Stromal cell of bone marrow (primary cell): ENCODE data around the gene E2F3.

Source experiments
- DNase-seq: peaks from one replicate; pipeline ENCODE4 v3.0.0-alpha.2; 2012; ENCODE audit warnings: low read depth

E2F3 gene

DNA sequence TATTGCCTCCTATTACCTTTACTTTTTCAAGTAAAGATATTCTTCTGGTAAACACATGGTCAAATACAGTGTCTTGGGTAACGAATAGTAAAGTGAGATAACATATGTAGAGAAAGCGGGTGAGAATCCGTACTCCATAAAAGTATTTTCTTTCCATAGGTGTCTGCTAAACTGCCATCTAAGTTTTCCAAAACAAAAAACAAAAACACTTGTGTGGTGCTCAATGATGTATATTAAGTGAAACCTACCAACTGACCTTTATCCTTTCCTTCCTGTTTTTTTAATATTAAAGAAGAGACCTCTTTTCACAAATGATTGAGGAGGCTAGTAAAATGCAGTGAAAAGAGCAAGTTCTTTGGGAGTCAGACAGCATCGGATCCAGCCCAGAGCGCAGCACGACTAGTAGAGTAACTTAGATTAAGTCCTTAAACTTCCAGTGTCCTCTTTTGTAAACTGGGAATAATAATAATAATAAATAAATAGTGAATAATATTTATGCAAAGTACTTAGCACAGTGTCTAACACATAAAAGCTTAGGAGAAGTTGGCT, 132.1 kb downstream of the E2F3 start:
- no peak for DNase-seq

DNA sequence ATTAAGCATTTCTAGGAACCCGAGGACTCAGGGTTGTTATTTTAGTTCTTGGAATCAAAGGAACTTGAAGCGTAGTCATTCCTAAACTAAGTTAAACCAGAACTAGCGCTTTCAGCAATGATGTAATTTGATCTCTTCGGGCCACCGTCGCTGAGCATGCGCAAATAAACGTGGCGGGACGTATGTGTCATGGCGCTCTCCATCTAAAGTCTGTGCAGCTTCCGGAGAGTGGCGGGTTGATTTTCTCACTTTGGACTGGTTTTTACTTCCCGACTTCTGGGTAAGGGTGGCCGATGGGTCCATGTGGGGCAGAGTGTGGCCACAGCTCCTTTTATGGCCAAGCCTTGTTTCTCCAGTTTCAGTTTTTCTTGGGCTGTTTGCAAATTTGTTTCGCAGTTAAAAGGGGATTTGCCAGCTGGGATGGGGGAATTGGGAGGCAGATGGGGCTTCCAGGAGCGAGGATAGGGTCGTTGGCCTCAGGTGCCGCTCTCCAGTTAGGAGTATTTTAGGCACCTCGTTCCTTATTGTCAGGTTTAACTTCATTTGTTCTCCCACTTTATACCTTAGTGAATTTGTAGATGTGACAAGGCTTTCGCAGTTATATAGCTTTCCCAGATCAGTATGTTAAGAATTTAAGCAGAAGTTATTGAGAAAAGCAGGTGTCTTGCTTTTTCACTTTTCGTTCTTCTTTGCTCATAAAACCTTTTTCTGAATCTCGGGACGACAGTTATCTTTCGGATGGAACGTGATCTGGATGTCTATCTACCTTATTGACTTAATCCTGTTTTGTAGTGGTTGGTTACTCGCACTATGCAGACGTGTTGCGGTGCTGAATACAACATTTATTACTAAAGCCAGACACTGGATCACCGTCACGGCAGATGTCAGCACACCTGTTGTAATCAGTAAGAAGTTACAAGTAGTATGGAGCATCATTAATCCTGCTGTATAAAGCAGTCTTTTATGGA, 132.9 kb downstream of the E2F3 start, which contains the start of gene CDKAL1:
Gene CDKAL1 (plus strand): TSS at position 163 of the 968 bp plus-strand sequence. CDS start 11,894 bp downstream, outside the sequence.
- DNase-seq, result peak; percentile 89

DNA sequence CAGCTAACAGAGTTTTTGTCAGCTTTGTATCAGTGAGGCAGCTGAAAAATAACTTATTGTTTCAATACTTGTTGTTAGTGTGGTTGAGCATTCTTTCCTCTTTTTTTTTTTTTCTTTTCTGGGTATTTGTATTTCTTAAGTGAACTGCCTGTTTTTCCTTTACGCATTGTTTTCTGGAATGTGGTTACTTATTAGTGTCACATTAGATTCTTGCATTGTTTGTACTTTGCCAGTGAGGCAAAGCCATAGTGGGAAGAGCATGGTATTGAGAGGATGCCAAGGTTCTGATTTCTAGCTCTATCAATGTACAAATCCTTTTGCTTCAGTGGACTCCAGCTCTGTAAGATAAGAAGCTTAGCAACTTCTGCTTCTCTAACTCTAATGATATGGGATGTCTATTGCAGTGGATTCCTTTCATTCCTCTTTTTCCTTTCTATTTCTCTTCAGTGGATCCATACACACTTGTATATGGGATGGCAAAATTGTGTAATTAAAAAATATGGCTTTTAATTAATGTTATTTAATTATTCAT, 136.5 kb downstream of the E2F3 start:
- DNase-seq, result no peak

DNA sequence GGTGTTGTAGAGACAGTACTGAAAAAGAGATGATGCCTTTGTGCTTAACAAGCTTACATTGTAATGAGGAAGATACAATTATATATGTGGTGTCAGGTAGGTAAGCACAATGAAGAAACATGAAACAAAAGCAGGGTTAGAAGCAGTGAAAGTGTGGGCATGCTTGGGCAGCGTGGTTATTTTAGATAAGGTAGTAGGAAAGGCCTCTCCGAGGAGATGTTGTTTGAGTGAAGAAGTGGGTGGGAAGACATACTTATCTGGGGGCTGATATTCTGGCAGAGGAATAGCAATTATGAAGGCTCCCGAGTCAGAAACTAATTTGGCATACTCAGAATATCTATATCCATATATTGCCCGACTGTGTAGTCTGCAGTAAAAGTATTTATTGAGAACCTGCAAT, 137.2 kb downstream of the E2F3 start:
- no peak for DNase-seq

DNA sequence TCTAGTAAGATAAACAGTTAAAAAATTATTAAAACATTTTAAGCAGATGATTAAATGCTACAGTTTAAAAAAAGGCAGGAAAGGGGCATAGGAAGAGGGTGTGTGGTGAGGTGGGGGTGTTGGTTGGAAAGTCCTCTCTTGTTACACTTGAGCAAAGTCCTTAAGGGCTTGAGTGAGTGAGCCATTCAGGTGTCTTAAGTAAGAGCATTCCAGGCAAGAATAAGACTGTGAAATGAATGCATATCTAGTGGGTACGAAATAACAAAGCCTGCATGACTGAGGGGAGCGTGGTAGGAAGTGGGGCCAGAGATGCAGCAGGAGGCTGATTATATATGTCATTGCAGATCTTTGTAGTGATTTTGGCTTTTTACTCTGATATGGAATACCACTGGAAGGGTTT, 137.7 kb downstream of the E2F3 start:
- no peak for DNase-seq

DNA sequence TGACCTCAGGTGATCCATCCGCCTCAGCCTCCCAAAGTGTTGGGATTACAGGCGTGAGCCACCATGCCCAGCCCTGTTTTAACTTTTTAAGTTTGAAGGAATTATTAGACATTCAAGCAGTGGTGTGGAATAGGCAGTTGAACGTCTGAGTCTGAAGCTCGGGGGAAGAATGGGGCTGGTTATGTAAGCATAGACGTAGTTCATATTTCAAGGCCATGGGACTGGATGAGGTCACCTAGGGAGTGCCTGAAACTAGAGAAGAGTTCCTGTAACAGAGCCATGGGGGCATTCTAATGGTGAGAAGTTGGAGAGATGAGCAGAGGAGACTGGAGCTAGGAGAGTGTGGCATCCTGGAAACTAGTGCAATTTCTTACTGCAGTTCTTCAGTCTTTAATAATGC, 139.0 kb downstream of the E2F3 start:
- peak; percentile 64 for DNase-seq

DNA sequence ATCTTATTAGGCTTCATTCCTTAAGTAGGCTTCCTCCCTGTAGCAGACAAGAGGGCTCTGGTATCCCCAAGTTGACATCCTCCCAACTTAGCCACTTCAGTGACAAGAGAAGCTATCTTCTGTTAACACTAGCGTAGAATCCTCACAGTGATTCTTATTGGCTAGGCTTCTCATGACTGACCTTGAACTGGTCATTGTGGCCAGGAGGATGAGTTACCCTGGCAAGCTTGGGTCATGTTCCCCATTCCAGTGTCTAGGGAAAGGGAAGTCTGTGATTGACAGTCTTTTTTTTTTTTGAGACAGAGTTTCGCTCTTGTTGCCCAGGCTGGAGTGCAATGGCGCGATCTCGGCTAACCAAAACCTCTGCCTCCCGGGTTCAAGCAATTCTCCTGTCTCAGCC, 139.7 kb downstream of the E2F3 start:
- no peak for DNase-seq

DNA sequence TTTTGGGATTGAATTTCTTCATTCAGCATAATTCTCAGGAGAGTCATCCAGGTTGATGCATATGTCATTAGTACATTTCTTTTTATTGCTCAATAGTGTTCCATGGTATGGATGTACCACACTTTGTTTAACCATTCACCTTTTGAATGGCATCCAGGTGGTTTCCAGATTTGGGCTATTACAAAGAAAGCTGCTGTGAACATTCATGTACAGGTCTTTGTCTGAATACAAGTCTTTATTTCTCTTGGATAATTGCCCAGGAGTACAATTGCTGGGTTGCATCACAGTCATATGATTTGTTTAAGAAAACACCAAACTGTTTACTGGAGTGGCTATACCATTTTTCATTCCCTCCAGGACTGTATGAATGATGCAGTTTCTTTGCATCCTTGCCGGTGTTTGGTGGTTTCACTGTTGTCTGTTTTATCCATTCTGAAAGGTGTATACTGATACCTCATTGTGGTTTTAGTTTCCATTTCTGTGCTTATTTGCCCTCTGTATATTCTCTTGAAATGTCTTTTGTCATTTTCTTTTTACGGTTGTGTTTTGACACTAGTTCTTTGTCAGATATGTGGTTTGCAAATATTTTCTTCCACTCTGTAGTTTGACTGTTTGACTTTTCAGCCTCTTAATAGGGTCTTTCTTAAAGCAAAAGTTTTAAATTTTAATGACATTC, 141.4 kb downstream of the E2F3 start:
- DNase-seq, result peak; percentile 36
